Measurements from ENCODE around the gene IQUB. TPM values are rescaled to one million over a fixed set of nuclear protein-coding genes. Genes with fewer than 3 reads are reported as not detected.
"Not testable (repeated sequence)": the region's sequence is repeated elsewhere in the genome, so short reads cannot be mapped to it uniquely, and the experiment has no call there.

The IQUB gene
- total RNA-seq, 2 donors from 2014 or later: 0.97 to 1.0 TPM

DNA sequence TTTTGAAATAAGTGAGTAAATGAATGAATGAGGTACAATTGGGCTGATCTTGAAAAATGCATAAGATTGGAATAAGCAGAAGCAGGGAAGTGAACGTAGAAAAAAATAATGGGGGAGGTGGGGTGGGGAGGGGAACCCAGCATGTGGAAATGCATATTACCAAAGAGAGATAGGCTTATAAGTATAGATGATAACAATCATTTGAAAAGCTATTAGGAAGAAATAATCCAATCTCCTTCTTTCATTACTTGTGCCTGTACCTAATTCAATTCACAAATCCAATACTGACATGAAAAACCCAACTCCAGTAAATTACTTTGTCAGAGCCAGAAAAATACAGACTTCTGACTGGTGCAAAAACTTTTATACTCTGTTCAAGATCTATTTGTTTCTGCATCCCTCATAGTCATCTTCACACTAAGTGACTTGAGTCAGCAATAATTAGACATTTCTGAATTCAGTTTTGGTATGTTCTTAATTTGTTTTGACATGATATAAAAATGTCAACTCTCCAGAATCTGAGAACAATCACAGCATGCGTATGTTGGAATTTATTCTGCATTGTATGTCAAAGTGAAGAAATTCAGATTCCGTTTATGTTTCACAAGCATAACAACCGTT is 99.2 kb downstream of the IQUB start:
- intact Hi-C loops (cut with DNase I): no loop called here
- no peak for DNase-seq (ENCODE audit: low spot score)

DNA sequence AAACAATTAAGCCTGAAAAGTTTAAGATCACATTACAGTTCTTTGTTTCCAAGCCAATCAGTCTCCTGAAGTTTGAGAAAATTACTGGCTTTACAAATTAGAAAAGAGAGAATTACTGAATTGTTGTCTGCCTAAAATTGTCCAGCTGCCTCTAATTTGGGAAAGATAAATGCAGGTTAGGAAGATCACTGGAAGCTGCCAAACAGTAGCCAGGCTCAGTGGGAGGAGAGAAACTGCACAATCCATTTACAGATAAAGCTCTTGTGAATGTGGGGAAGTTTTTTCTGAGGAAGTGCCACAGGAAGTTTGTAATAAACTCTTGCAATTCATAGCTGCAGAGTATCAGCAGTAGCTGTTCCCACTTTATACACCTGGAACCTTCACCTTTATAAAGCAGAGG is 100.7 kb downstream of the IQUB start:
- intact Hi-C loops (cut with DNase I): no loop called here
- DNase-seq (ENCODE audit: low spot score): no peak

DNA sequence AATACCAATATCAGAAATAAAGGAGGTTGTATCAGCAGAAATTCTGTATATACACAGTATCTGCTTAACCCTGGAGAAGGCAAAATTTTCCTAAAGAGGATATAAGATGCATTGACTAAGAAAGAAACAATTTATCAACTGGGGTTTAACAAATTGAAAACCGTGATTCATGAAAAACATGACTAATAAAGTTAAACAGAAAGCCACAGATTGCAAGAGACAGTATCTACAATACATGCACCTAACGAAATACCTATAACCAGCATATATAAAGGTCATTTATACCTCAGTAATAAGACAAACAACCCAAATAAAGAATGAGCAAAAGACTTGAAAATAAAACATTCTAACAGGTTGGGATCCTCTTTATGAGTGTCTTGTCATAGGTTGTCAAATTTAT is 101.8 kb downstream of the IQUB start:
- DNase-seq (ENCODE audit: low spot score): no peak
- intact Hi-C loops (cut with DNase I): no loop called here

DNA sequence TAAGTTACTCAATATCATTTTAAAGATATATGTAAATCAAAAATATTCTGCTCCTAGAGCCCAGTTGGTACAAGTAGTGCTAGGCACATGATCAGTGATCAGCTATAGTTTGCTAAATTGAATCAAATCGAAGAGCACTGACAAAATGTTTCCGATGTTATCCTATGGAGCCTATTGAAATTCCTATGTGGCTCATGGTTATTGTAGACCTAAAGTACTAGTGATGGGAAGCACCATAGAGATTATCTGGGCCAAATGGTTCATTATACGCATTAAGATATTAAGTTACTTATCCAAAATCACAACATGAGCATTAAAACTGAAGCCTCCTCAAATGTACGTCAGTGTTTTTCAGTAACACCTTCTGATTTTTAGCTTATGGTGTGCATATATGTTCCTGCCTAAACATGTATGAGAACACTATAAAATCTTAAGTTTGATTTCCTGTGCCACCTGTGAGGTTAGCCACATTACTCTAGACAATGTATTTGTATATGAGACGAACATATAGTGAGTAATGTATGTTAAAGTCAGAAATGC is 103.2 kb downstream of the IQUB start:
- intact Hi-C loops (cut with DNase I): no loop called here
- no peak for DNase-seq (ENCODE audit: low spot score)

DNA sequence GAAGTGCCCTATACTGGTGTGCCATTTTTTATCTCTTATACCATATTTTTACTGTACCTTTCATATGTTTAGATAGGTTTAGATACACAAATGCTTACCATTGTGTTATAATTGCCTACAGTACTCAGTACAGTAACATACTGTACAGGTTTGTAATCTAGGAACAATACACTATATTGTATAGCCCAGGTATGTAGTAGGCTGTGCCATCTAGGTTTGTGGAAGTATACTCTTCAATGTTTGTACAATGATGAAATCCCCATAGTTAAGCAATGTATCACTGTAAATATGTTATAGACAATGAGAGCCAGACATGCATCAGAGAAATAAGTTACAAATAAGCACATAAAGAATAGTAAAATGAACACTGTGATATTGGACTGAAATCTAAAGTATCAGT is 109.1 kb downstream of the IQUB start:
- intact Hi-C loops (cut with DNase I): no loop called here
- no peak for DNase-seq (ENCODE audit: low spot score)

DNA sequence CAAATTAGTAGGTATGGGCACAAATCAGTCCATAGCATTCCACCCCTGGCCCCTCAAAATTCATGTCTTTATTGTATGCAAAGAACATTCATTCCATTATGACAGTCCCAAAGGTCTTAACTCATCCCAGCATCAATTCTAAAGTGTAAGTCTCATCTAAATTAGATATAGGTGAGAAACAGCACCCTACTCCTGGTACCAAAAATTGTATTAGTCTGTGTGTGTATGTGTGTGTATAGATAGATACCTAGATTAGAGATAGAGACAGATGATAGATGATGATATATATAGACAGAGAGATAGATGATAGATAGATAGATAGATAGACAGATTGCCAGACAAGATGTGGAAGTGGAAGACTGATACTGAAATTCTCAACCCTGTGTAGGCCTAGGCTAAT is 109.9 kb downstream of the IQUB start:
- no peak for DNase-seq (ENCODE audit: low spot score)
- intact Hi-C loops (cut with DNase I): no loop called here

DNA sequence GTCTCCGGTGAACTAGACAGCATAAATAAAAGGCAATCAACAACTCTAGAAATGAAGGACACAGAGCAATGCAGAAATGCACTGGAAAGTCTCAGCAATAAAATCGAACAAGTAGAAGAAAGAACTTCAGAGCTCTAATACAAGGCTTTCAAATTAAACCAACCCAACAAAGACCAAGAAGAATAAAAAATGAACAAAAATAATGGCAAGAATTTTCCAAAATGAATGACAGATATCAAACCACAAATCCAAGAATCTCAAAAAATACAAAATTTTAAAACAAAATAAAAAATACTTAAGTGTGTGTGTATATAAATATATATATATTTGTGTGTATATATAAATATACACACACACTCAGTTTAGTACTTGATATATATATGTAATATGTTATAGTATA is 110.8 kb downstream of the IQUB start:
- no peak for DNase-seq (ENCODE audit: low spot score)
- intact Hi-C loops (cut with DNase I): no loop called here

DNA sequence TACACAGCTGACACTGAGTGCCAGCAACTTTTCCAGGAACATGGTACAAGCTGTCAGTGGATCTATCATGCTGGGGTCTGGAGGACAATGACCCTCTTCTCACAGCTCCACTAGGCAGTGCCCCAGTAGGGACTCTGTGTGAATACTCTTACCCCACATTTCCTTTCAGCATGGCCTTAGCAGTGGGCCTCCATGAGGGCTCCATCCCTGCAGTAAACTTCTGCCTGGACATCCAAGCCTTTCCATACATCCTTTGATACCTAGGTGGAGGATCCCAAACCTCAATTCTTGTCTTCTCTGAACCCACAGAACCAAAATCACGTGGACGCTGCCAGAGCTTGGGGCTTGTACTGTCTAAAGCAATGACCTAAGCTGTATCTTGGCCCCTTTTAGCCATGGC is 116.8 kb downstream of the IQUB start:
- intact Hi-C loops (cut with DNase I): no loop called here
- no peak for DNase-seq (ENCODE audit: low spot score)

DNA sequence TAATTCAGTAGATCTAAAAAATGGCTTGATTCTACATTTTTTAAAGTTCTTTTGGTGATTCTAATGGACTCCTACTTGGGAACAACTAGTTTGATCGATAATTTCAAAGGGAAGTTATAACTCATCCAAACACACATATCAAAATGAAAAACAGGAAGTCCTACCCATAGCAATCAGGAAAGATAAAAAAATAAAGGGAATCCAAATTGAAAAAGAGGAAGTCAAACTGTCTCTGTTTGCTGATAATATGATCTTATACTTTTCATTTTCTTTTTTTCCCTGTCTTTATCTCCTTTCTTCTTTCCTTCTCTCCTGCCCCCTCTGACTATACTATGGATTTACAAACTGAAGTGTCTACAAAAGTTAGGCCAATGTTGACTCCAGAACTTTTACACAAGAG is 118.8 kb downstream of the IQUB start:
- DNase-seq (ENCODE audit: low spot score): no peak
- intact Hi-C loops (cut with DNase I): no loop called here

DNA sequence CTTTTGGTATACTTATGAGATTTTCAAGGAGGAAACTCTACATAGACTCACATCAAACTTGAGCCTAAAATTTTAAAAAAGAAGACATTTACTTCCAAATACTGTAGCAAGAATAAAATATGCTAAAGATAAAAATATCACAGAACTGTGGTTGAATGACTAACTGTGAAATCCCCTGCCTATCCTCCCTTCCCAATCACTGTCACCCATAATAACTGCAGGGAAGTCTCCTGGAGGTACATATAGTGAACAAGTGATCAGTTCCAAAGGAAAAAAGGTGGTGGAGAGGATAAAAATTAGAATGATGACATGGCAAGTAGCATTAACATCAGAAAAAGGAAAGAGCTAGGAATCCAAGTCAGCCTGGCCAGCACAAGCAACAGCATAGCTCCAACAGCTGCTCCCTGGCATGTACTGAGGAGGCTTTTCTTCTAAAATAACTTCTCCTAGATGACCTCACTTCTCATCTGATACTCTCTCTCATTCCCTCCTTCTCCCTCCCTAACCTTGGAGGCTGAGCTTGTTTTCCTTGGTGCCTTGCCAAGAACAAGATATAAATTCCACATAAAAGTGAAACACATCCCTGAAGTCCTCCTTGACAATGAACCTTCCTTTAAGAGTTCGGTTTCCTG is 124.0 kb downstream of the IQUB start:
- DNase-seq (ENCODE audit: low spot score): no peak
- intact Hi-C loops (cut with DNase I): no loop called here

DNA sequence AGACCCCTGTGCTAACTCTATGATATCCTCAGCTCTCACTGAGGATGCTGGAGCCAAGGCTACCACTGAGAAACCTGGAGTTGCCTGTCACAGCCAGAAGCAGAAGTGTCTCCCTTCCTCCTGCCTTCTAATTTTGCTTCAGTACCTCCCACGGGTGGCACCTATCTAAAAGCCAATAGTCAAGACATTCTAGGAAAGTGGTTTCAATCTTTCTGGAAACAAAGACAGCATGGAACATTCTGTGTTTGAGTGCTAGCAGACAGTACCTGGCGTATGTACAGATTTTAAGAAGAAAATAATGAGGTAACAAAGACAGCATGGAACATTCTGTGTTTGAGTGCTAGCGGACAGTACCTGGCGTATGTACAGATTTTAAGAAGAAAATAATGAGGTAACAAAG is 126.4 kb downstream of the IQUB start:
- intact Hi-C loops (cut with DNase I); DNase-seq (ENCODE audit: low spot score): not testable (repeated sequence)

Other genes with a start within 250 kb of the IQUB start
- 10 to 100 TPM; 84.8 to 85.7 TPM for gene NDUFA5, start 23.2 kb upstream of the IQUB start, total RNA-seq
- not detected for gene ASB15, start 67.2 kb upstream of the IQUB start, total RNA-seq
- gene LMOD2, start 121.3 kb upstream of the IQUB start, total RNA-seq: not detected
- 10 to 100 TPM; 38.1 to 58.1 TPM for gene WASL, start 214.4 kb upstream of the IQUB start, total RNA-seq